Liver (tissue), 9 donors: Measurements from ENCODE around the gene IGF1R. TPM values are rescaled to one million over a fixed set of nuclear protein-coding genes. Genes with fewer than 3 reads are reported as not detected.

ENCODE experiments used
- DNase-seq: peaks from one replicate; pipeline ENCODE4 v3.0.0-alpha.2; 2017; ENCODE audit warnings: low spot score
- H3K27ac ChIP-seq, 2 donors: one replicate each; pipeline ENCODE4 v1.7.0; 2013; ENCODE audit warnings: inconsistent platforms in 2 of 2, low read length in 2 of 2, control low read depth in 1 of 2, low read depth in 1 of 2, mild to moderate bottlenecking in 1 of 2
- H3K27me3 ChIP-seq, 4 donors: one replicate each; pipeline versions ENCODE4 v1.6.1 to v1.7.0; 2013; ENCODE audit warnings: low read length in 3 of 4, inconsistent platforms in 1 of 4, mild to moderate bottlenecking in 1 of 4, moderate library complexity in 1 of 4; ENCODE audit not compliant: control insufficient read depth in 4 of 4, insufficient read depth in 4 of 4
- H3K36me3 ChIP-seq, 4 donors: one replicate each; pipeline versions ENCODE4 v1.6.1 to v1.7.0; 2013; ENCODE audit warnings: low read length in 3 of 4, mild to moderate bottlenecking in 3 of 4, low read depth in 1 of 4, moderate library complexity in 1 of 4; ENCODE audit not compliant: control insufficient read depth in 4 of 4, insufficient read depth in 3 of 4
- H3K4me1 ChIP-seq, 4 donors: one replicate each; pipeline versions ENCODE4 v1.6.1 to v1.7.0; 2013; ENCODE audit warnings: low read length in 3 of 4, mild to moderate bottlenecking in 3 of 4, moderate library complexity in 1 of 4; ENCODE audit not compliant: control insufficient read depth in 4 of 4, insufficient read depth in 4 of 4
- H3K4me3 ChIP-seq, 3 donors: one replicate each; pipeline versions ENCODE4 v1.6.1 to v1.7.0; 2013; ENCODE audit warnings: low read length in 3 of 3, control low read depth in 1 of 3, low read depth in 1 of 3, mild to moderate bottlenecking in 1 of 3
- H3K9ac ChIP-seq, 2 donors: one replicate each; pipeline ENCODE4 v1.7.0; 2013; ENCODE audit warnings: low read length in 2 of 2, mild to moderate bottlenecking in 2 of 2, moderate library complexity in 2 of 2, control low read depth in 1 of 2, low read depth in 1 of 2
- H3K9me3 ChIP-seq, 4 donors: one replicate each; pipeline versions ENCODE4 v1.6.1 to v1.7.0; 2013; ENCODE audit warnings: low read length in 3 of 4; ENCODE audit not compliant: control insufficient read depth in 4 of 4
- EGR1 ChIP-seq, 2 donors: IDR thresholded peaks; 2 replicates each; pipeline ENCODE4 v1.6.1; 2016 to 2018; ENCODE audit warnings: antibody characterized with exemption in 2 of 2, low read depth in 2 of 2
- FOXA1 ChIP-seq: IDR thresholded peaks from 2 replicates; pipeline ENCODE4 v1.6.1; 2016; ENCODE audit warnings: antibody characterized with exemption
- FOXA2 ChIP-seq: IDR thresholded peaks from 2 replicates; pipeline ENCODE4 v1.6.1; 2016; ENCODE audit warnings: antibody characterized with exemption
- GABPA ChIP-seq, 2 donors: IDR thresholded peaks in 1 of 2; conservative IDR thresholded peaks in 1 of 2; 2 replicates each; pipeline ENCODE4 v1.6.1; 2016; ENCODE audit warnings: antibody characterized with exemption in 2 of 2, mild to moderate bottlenecking in 1 of 2, moderate library complexity in 1 of 2
- HNF4A ChIP-seq, 2 donors: conservative IDR thresholded peaks; 2 replicates each; pipeline ENCODE4 v1.6.1; 2016; ENCODE audit warnings: antibody characterized with exemption in 2 of 2, mild to moderate bottlenecking in 2 of 2
- HNF4G ChIP-seq: IDR thresholded peaks from 2 replicates; pipeline ENCODE4 v1.6.1; 2016; ENCODE audit warnings: antibody characterized with exemption
- JUND ChIP-seq, 2 donors: IDR thresholded peaks; 2 replicates each; pipeline ENCODE4 v1.6.1; 2016; ENCODE audit warnings: antibody characterized with exemption in 2 of 2
- MAX ChIP-seq: IDR thresholded peaks from 2 replicates; pipeline ENCODE4 v1.6.1; 2016; ENCODE audit warnings: antibody characterized with exemption
- RXRA ChIP-seq, 2 donors: IDR thresholded peaks; 2 replicates each; pipeline ENCODE4 v1.6.1; 2017 to 2018; ENCODE audit warnings: antibody characterized with exemption in 2 of 2, mild to moderate bottlenecking in 1 of 2
- SP1 ChIP-seq: IDR thresholded peaks from 2 replicates; pipeline ENCODE4 v1.6.1; 2018; ENCODE audit warnings: antibody characterized with exemption, mild to moderate bottlenecking
- TAF1 ChIP-seq: conservative IDR thresholded peaks from 2 replicates; pipeline ENCODE4 v1.6.1; 2016; ENCODE audit warnings: antibody characterized with exemption, mild to moderate bottlenecking
- YY1 ChIP-seq: IDR thresholded peaks from 2 replicates; pipeline ENCODE4 v1.6.1; 2016; ENCODE audit warnings: antibody characterized with exemption, mild to moderate bottlenecking
- WGBS: extraction: QIAGEN DNeasy Blood & Tissue Kit; methylation state at CpG from one replicate; pipeline ENCODE4 v1.1.7; 2013; 5-methylcytosine and 5-hydroxymethylcytosine counted together
- polyA plus RNA-seq, 2 donors: library from polyadenylated mRNA; stranded (reverse) in 1 of 2; unstranded in 1 of 2; fragments of 200-250 nt in 1 of 2; fragments of >200 nt in 1 of 2; fragmentation: Nextera tagmentation in 1 of 2; extraction: Ambion mirVana in 1 of 2; gene quantifications; one replicate each; pipeline versions ENCODE4 v1.2.1 to v1.2.3, GENCODE V29; 2013 to 2015
- total RNA-seq, 2 donors: library from RNA; depleted of rRNA; stranded (reverse); fragments of >200 nt; gene quantifications; one replicate each; pipeline ENCODE4 v1.2.3, GENCODE V29; 2014
- TF ChIP-seq, protein P1 (sequence below): IDR thresholded peaks from 2 replicates; pipeline ENCODE4 v1.6.1; 2016; ENCODE audit warnings: antibody characterized with exemption
- TF ChIP-seq, protein P2 (sequence below): IDR thresholded peaks from 2 replicates; pipeline ENCODE4 v1.6.1; 2016; ENCODE audit warnings: antibody characterized with exemption
- TF ChIP-seq, protein P3 (sequence below): fragments of 150-350 bp; IDR thresholded peaks from 2 replicates; pipeline ENCODE4 v1.5.1; 2017; ENCODE audit warnings: improper control_type of control experiment, low read depth, low read length; ENCODE audit not compliant: missing input control
- TF ChIP-seq, protein P4 (sequence below): IDR thresholded peaks from 2 replicates; pipeline ENCODE4 v1.6.1; 2016; ENCODE audit warnings: antibody characterized with exemption, mild to moderate bottlenecking
- donor health status: healthy.
- donor health status: healthy.
- donor health status: healthy.
- donor health status: healthy.
- donor health status: healthy.

Gene IGF1R
- total and polyA plus RNA-seq, 4 donors = 0.69 to 10.3 (median 3.2) TPM

GRCh38 chr15:98838387-98839259 lies 190.3 kb downstream of the IGF1R start (continued):
- TF ChIP-seq, protein P1, sequence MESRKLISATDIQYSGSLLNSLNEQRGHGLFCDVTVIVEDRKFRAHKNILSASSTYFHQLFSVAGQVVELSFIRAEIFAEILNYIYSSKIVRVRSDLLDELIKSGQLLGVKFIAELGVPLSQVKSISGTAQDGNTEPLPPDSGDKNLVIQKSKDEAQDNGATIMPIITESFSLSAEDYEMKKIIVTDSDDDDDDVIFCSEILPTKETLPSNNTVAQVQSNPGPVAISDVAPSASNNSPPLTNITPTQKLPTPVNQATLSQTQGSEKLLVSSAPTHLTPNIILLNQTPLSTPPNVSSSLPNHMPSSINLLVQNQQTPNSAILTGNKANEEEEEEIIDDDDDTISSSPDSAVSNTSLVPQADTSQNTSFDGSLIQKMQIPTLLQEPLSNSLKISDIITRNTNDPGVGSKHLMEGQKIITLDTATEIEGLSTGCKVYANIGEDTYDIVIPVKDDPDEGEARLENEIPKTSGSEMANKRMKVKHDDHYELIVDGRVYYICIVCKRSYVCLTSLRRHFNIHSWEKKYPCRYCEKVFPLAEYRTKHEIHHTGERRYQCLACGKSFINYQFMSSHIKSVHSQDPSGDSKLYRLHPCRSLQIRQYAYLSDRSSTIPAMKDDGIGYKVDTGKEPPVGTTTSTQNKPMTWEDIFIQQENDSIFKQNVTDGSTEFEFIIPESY = no peak
- TF ChIP-seq RXRA (IDR thresholded peaks at IDR 0.05) (no peak), TAF1 (no peak), MAX (no peak), EGR1 (IDR thresholded peaks at IDR 0.05; ENCODE audit: low read depth in 2 of 2) (no peak)
- TF ChIP-seq, protein P2, sequence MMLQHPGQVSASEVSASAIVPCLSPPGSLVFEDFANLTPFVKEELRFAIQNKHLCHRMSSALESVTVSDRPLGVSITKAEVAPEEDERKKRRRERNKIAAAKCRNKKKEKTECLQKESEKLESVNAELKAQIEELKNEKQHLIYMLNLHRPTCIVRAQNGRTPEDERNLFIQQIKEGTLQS = no peak

GRCh38 chr15:98840053-98840452 lies 191.7 kb downstream of the IGF1R start:
- DNase-seq = no peak
- Histone ChIP-seq H3K27me3 (peaks cover 0 to 23% (median under 1%) of the 10 kb centered on the region in 4 donors), H3K4me1 (peaks cover 0 to 10% (median 2%) of the 10 kb centered on the region in 4 donors), H3K36me3 (no peaks in the 10 kb centered on the region), H3K4me3 (no peak overlapping the region), H3K9me3 (peaks cover 3 to 28% (median 6%) of the 10 kb centered on the region in 4 donors), H3K9ac (no peak overlapping the region), H3K27ac (no peak overlapping the region)
- 86% methylated on average over 5 of the region's 5 CpGs for WGBS
- TF ChIP-seq SP1 = no peak
- TF ChIP-seq JUND (IDR thresholded peaks at IDR 0.05) = no peak
- TF ChIP-seq HNF4A (conservative IDR thresholded peaks at IDR 0.05) = no peak
- TF ChIP-seq, protein P3, sequence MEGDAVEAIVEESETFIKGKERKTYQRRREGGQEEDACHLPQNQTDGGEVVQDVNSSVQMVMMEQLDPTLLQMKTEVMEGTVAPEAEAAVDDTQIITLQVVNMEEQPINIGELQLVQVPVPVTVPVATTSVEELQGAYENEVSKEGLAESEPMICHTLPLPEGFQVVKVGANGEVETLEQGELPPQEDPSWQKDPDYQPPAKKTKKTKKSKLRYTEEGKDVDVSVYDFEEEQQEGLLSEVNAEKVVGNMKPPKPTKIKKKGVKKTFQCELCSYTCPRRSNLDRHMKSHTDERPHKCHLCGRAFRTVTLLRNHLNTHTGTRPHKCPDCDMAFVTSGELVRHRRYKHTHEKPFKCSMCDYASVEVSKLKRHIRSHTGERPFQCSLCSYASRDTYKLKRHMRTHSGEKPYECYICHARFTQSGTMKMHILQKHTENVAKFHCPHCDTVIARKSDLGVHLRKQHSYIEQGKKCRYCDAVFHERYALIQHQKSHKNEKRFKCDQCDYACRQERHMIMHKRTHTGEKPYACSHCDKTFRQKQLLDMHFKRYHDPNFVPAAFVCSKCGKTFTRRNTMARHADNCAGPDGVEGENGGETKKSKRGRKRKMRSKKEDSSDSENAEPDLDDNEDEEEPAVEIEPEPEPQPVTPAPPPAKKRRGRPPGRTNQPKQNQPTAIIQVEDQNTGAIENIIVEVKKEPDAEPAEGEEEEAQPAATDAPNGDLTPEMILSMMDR = no peak

GRCh38 chr15:98841419-98841970 lies 193.2 kb downstream of the IGF1R start:
- DNase-seq = no peak
- WGBS = 64% methylated on average over 4 of the region's 4 CpGs
- H3K9ac ChIP-seq = no peak overlapping the region
- peaks cover 0 to 23% (median 6%) of the 10 kb centered on the region in 4 donors for H3K9me3 ChIP-seq
- no peaks in the 10 kb centered on the region for H3K36me3 ChIP-seq
- H3K4me3 ChIP-seq = no peak overlapping the region
- H3K27me3 ChIP-seq = peaks cover 0 to 25% (median under 1%) of the 10 kb centered on the region in 4 donors
- H3K4me1 ChIP-seq = peaks cover 0 to 10% (median 2%) of the 10 kb centered on the region in 4 donors
- H3K27ac ChIP-seq = no peak overlapping the region
- TF ChIP-seq HNF4A (conservative IDR thresholded peaks at IDR 0.05) = no peak
- no peak for TF ChIP-seq TAF1
- TF ChIP-seq, protein P3 = no peak
- TF ChIP-seq, protein P2 = no peak
- TF ChIP-seq HNF4G = no peak
- TF ChIP-seq FOXA2 = no peak
- TF ChIP-seq, protein P4, sequence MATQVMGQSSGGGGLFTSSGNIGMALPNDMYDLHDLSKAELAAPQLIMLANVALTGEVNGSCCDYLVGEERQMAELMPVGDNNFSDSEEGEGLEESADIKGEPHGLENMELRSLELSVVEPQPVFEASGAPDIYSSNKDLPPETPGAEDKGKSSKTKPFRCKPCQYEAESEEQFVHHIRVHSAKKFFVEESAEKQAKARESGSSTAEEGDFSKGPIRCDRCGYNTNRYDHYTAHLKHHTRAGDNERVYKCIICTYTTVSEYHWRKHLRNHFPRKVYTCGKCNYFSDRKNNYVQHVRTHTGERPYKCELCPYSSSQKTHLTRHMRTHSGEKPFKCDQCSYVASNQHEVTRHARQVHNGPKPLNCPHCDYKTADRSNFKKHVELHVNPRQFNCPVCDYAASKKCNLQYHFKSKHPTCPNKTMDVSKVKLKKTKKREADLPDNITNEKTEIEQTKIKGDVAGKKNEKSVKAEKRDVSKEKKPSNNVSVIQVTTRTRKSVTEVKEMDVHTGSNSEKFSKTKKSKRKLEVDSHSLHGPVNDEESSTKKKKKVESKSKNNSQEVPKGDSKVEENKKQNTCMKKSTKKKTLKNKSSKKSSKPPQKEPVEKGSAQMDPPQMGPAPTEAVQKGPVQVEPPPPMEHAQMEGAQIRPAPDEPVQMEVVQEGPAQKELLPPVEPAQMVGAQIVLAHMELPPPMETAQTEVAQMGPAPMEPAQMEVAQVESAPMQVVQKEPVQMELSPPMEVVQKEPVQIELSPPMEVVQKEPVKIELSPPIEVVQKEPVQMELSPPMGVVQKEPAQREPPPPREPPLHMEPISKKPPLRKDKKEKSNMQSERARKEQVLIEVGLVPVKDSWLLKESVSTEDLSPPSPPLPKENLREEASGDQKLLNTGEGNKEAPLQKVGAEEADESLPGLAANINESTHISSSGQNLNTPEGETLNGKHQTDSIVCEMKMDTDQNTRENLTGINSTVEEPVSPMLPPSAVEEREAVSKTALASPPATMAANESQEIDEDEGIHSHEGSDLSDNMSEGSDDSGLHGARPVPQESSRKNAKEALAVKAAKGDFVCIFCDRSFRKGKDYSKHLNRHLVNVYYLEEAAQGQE = no peak
- TF ChIP-seq YY1 = no peak
- TF ChIP-seq FOXA1 = no peak
- TF ChIP-seq GABPA (IDR thresholded peaks at IDR 0.05 in 1 of 2, conservative IDR thresholded peaks at IDR 0.05 in 1 of 2) = no peak
